HG02763 (cell line): ENCODE results near the gene GTF2H2C.
"Not testable (repeated sequence)": the region's sequence is repeated elsewhere in the genome, so short reads cannot be mapped to it uniquely, and the experiment has no call there.

Experiments used
- ATAC-seq: cut with Tn5 transposase; IDR thresholded peaks from one replicate; pipeline ENCODE4 v1.9.1; 2021; ENCODE audit warnings: mild to moderate bottlenecking, moderate library complexity; ENCODE audit not compliant: unreplicated experiment

The GTF2H2C gene

DNA sequence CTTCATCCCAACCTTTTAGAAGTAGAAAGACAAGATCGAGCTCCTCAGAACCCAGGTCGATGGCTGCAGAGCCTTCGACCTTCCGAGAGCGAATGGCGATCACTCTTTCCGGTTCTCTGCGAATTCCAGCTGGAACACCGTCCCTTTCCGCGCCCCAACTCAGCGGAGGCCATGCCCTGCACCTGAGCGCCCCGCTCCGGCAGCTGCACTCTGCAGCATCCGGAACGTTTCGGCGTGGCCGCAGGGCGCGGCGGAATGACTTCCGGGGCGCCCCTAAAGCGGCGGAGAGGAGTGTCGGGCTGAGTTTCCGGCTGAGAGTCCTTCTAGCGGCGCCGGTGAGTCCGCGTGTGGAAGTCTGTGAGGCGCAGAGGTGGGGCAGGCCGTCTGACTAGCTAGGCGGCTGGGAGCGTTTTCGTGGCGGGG lies at the start of gene GTF2H2C:
TSS of gene GTF2H2C (plus strand) at position 284 of the 423 bp plus-strand sequence. CDS start 4,942 bp downstream, outside the sequence.
- ATAC-seq, result peak; percentile 96

DNA sequence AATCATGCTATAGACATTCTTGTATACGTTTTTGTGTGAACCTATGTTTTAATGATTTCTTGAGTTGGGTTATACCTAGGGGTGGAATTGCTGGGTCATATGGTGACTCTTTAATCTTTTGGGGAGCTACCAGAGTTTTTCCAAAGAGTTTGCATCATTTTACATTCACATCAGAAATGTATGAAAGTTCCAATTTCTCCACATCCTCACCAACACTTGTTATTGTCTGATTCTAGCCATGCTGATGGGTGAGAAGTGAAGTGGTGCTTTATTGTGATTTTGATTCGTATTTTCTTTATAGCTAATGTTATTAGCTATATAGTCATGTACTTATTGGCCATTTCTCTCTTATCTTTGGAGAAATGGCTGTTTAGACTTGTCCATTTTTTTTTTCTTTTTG lies 49.3 kb upstream of the GTF2H2C start:
- no peak for ATAC-seq

DNA sequence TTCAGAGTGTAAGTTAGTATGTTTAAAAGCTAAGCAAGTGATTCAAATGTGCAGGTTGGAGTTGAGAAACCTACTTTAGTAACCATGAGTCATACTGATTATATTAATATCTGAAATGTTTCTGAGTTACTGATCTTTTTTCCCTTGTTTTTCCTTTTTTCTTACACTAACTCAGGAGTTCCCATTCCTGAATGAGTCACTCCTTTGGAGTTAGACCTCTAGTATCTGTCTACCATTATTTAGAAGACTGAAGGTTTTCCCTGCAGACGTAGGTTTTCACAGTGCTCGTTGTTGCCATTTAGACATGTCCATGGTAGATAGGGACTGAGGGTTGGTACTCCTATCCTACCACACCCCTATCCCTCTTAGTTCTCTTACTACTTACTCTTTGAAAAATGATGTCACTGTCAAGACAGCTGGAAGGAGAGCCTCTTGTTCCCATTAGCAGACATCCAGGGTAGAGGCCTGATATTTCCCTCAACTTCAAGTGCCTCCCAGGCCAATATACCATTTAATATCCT lies 47.2 kb upstream of the GTF2H2C start:
- ATAC-seq, result no peak

DNA sequence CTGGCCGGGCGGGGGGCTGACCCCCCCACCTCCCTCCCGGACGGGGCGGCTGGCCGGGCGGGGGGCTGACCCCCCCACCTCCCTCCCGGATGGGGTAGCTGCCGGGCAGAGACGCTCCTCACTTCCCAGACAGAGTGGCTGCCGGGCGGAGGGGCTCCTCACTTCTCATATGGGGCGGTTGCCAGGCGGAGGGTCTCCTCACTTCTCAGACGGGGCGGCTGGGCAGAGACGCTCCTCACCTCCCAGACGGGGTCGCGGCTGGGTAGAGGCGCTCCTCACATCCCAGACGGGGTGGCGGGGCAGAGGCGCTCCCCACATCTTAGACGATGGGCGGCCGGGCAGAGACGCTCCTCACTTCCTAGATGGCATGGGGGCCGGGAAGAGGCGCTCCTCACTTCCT lies 44.4 kb upstream of the GTF2H2C start:
- ATAC-seq, result not testable (repeated sequence)

DNA sequence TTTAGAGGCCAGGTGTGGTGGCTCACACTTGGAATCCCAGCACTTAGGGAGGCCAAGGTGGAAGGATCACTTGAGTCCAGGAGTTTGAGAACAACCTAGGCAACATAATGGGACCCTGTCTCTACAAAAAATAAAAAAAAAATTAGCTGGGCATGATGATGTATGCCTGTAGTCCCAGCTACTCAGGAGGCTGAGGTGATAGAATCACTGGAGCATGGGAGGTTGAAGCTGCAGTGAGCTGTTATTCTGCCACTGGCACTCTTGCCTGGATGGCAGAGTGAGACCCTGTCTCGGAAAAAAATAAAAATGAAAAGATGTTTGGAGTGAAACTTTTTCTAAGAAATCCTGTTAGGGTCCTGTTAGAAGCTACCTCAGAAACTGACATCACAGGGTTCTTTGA lies 43.2 kb upstream of the GTF2H2C start:
- no peak for ATAC-seq

DNA sequence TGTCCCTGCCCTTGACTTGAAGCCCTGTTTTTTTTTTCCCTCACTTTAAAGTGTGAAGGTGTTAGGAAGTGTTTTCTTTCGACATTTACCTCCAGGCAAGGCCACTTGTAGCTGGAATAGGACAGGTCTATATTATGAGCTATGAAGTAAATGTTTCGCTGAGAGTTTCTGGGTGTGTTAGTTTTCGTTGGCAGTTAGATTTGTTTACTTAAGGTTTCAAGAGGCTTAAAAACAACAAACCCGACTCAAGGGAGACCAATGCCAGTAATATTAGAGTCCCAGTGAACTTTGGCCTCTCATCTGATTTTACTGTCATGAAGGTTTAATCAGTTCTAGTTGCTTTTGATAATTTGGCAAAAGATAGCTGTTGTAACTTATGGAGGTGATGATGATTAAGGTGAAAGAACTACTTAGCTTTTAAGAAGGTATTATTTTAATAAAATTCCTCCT lies 42.2 kb upstream of the GTF2H2C start:
- ATAC-seq, result no peak

DNA sequence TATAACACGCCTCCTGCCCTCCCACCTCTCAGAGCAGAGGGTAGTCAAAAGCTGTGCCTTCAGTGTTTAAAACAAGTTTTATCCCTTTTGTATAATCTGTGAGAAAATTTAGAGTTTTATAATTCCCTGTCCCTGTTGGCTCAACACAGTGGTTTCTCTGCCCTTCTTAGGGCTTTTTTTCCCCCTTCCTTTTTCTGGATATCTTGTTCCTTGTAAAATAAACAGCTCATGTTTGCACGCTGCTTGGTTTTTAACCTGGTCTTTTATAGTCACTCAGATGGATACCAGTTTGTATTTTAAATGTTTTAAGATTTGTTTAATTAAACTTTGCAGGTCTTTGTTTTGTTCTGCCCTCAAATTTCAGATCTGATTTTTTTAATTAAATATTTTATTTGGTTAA lies 40.7 kb upstream of the GTF2H2C start:
- no peak for ATAC-seq

DNA sequence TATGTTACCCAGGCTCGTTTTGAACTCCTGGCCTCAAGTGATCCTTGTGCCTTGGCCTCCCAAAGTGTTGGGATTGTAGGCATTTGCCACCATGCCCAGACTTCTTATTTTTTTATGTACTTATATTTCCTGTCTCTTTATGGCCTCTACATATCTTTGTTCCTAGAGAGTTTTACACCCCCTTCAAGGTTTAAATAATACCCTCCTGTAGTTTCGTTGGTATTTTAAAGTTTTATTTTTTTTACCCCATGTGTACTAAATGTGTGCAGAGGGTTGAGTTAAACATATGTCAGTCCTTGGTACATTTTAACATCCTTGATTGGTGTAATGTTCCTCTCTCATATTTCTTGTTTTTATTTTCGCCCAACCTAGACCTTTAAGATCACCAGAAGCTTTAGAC lies 38.0 kb upstream of the GTF2H2C start:
- no peak for ATAC-seq

DNA sequence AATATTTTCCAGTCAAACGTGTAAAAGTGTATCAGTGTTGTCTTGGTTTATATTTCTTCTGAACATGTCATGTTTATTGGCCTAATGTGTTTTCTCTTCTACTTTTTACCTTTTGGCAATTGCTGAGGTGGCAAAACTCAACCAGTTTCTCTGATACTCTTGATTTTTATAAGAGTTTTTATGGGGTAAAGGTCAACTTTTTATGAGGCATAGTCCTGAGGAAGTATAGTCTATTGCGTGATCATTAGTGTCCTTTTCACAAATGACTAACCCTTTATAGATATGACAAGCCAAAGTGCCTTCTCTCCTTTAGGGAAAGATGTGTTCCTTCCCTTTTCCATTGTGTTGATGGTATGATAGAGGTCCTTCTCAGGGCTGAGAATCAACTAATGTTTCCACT lies 34.5 kb upstream of the GTF2H2C start:
- no peak for ATAC-seq

DNA sequence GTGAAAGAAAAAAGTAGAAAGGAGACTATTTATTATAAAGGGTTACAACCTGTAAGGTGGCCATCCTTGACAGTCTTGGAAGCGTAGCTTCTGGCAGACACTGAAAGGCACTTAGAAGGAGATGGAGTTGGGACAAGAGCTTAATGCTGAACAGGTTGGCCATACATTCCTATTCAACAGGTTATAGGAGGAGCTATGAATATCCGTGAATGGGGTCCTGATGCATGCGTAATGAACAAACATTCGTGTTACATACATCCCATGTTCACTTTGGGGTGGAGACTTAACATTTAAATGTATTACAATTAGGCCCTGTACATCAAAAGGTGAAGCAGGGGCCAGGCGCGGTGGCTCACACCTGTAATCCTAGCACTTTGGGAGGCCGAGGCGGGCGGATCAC lies 33.3 kb upstream of the GTF2H2C start:
- no peak for ATAC-seq

DNA sequence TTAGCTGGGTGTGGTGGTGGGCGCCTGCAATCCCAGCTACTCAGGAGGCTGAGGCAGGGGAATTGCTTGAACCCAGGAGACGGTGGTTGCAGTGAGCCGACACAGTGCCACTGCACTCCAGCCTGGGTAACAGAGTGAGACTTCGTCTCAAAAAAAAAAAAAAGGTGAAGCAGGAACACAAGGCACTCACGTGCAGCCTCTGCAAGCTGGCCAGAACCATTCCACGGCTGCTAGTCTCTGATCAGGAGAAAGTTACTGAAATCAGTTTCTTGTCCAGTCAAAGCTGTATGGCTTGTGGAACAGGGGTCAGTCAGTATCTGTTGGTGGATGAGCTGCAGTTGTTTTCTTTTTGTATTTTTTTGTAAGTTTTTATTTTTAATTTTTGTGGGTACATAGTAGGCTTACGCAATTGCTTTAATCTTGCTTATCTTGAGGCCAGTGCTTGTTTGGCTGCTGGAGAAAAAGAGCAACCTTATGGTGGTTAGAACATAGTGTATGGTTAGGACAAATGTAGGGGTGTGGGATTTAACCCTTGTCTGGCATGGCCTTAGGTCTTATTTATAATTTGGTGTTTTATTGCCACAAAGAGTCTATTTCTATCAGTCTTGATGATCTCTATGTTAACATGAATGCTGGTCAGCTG lies 32.7 kb upstream of the GTF2H2C start:
- no peak for ATAC-seq

DNA sequence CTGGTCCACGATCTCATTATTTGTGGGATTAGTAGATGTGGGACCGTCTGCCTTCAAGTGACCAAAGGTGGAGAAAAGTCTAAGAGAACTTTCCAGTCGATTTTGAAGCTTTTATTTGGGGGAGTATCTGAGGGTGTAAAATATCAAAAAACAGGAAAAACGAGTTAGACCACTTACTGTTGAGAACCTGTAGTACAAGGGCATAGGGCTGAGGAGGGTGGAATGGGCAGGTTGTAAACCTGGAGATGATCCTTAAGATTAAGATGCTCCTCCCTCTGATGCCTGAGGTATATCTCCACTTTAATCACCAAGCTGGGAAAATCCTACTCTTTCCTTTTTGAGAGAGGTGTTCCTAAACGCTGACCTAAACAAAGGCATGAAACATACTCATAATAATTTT lies 32.0 kb upstream of the GTF2H2C start:
- ATAC-seq, result no peak

DNA sequence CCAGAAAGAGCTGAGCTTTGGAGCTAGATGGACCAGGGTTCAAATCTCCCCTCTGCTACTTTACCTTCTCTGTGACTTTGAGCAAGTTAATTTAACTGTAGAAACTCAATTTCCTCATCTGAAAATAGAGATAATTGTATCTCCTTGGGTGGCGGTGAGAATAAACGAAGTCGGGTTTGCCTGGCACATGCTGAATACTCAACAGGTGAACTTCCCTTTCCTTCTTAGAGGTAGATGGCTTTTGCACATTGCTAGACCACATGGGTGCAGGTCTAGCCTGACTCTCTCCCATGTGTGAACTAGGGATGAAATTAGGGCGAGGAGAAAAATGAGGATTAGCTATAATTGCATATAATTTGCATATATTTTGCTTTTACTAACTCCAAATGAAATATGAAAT lies 31.4 kb upstream of the GTF2H2C start:
- no peak for ATAC-seq

DNA sequence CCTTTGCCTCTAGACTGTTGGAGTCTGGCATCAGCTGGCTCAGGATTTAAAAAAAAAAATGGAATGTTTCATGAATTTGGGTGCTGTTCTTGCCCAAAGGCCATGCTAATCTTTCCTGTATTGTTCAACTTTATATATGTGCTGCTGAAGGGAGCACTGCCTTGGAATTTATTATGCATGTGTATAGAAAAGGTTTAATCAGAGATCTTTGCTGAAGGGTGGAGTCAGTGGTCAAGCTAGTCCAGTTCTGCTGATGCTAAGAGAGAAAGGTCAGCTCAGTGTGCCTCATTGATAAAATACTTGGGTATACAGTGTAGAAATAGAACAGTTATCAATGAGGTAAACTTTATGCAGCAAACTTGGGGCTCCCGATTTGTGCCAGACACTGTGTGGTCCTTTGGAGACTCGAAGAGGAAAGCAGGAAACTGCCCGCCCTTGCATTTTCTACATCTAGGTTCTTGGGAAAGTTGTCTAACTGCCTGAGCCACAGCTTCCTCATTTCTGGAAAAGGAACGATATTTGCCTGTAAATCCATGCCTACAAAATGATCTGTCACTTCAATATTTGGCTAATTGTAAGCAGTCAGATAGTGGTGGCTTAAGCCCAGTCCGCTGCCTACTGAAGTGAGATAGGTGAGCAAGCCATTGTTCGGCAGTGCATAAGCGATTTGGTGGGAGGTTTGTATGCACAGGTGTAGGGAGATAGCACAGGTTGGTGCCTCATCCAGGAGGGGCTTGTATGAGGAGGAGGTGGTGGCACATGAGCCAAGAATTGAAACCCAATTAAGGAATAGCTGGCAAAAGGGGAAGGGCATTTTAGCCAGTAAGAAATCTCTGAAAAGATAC lies 29.2 kb upstream of the GTF2H2C start:
- no peak for ATAC-seq

DNA sequence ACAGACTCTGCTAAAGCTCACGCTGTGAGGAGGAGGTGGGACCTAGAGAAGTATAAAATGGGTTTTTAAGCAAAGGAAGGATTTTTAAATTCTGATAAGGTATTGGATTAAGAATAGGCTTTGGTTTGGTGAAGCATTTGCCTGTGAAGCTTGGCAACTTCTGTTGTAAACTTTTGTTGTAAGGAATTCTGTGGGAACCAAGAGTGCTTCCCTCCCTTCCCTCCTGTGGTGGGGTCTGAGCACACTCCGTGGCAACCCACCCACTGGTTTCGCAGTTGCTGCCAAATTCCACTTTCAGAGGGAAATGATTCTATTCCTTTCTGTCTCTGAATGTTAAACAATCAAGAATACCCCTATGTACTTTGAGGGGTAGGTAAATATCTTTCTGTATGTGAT lies 28.6 kb upstream of the GTF2H2C start:
- no peak for ATAC-seq

DNA sequence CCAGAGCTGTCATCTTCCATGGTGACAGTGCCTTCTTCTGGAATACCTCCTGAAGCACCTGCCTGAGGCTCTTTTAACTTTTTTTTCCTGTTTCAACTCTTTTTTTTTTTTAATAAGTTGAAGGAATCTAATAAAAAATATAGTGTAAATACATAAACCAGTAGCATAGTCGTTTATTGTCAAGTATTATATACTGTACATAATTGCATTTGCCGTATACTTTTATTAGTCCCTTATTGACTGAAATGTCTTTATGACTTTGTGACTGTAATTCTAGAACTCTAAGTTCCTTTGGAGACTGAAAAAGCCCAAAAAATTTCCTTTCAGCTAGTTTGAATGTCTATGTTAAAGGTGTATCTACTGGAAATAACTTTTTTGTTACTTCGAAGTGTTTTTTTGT lies 22.1 kb upstream of the GTF2H2C start:
- ATAC-seq, result not testable (repeated sequence)

DNA sequence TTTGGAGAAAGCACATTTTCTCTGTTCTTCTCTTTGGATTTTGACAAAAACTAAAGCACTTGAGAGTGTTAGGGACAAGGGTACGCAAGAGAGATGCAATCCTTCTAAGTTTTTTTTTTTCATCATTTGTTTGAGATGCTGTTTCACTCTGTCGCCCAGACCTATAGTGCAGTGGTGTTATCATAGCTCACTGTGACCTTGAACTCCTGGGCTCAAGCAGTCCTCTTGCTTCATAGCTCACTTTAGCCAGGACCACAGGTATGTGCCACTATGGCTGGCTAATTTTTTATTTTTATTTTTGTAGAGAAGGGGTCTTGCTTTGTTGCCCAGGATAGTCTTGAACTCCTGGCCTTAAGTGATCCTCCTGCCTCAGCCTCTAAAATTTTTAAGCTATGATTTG lies 21.3 kb upstream of the GTF2H2C start:
- not testable (repeated sequence) for ATAC-seq

DNA sequence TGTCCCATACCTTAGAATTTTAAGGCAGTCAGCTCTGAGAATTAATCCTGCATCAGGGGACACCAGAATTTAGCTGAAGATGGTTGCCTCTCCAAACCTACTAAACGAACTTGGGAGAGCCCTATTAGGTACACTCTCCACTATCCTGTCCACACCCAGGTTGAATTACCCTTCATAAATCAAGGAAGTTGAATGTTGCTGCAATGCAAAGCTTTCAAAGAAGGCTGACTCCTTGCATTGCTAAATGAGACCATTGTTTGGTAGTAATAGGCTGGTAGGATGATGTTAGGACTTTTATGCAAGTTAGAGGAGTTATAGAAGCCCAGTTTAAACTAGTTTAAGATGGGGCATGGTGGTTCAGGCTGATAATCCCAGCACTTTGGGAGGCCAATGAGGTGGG lies 18.6 kb upstream of the GTF2H2C start:
- ATAC-seq, result not testable (repeated sequence)

DNA sequence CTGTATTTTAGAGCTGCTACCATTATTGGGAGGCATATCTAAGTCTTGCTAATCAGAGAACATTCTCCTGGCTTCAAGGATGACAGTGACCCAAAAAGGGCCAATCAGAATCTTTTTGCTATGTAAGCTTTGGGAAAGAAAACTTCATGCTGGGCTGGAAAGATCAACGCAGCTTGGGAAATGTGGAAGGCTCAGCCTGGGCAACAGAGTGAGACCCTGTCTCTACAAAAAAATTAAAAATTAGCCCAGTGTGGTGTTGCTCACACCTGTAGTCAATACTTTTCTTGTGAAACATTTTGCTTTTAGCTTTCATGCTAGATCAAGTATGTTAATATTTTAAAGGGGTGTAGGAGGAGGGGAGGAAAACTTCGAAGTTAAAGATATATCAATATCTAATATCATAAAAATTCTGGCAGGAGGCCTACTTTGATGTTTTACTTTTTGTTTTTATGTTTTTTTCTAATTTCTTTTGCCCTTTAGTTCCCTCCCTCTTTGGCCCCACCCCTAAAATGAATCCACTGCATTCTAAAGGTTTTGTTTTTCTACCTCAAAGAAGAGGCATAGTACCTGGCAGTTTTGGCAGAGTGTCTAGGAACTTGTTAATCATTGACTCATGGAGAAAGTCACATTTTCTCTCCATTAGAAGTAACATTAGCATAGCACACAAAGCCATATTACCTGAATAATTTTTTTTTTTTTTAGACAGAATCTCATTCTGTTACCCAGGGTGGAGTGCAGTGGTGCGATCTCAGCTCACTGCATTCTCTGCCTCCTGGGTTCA lies 17.0 kb upstream of the GTF2H2C start:
- ATAC-seq, result not testable (repeated sequence)

DNA sequence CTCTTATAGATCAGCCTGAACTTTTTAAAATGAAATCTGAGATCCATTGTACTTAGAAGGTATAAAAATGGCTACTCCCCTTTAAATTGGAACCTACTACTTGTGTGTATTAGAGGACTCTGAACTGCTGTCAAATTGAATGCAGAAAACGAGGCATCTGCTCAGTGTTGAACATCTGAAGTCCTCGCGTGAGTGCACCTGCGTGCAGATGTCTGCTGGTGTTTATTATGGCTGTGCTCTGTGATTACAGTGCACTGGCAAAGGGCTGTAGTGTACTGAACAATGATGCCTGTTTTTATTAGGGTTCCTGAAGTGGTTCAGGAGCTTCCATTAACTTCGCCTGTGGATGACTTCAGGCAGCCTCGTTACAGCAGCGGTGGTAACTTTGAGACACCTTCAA lies 15.4 kb upstream of the GTF2H2C start:
- not testable (repeated sequence) for ATAC-seq
